K562 (cell line): ENCODE results near the gene SMIM13. TPM values are rescaled to one million over a fixed set of nuclear protein-coding genes. Genes with fewer than 3 reads are reported as not detected.

ENCODE experiments used
- ATAC-seq: fragments of 200-7000 bp; cut with Tn5 transposase; 3 replicates; pipeline ENCODE4 v1.9.1; 2020; ENCODE audit warnings: moderate library complexity
- BruUV-seq: library from RNA; stranded (reverse); fragments of 400-500 nt; replicated peaks from 2 replicates; lab custom pipeline; 2021; lab: Mats Ljungman, UMichigan
- CTCF ChIA-PET: fragments of 300-600 bp; formaldehyde crosslinking; extraction: SDS; loops from one replicate; lab custom pipeline; 2021; ENCODE audit warnings: low intra/inter-chr PET ratio; lab: Yijun Ruan, JAX
- POLR2A ChIA-PET: fragments of 300-600, 350-650 bp; sonication (Branson Sonifier 250); formaldehyde crosslinking; extraction: SDS; loops from one replicate; lab custom pipeline; 2021; ENCODE audit warnings: antibody characterized with exemption, inconsistent platforms; lab: Yijun Ruan, JAX
- DNase-seq, 4 experiments: peaks; one replicate each; pipeline versions ENCODE4 v3.0.0 to v3.0.0-alpha.2; 2011 to 2018; ENCODE audit warnings: low spot score in 3 of 4, mixed read lengths in 3 of 4; ENCODE audit errors: extremely low read depth in 1 of 4
- FAIRE-seq: peaks from 2 replicates; lab custom pipeline; 2011; peaks lifted over from hg19 to GRCh38; lab: Jason Lieb, UNC
- H2AFZ ChIP-seq: 2 replicates; pipeline ENCODE4 v1.6.0; 2011; ENCODE audit warnings: low read depth, low read length, control low read depth, inconsistent platforms
- H3K27ac ChIP-seq: fragments of 200-600 bp; 3 replicates; pipeline ENCODE4 v1.8.0; 2011; ENCODE audit warnings: low read depth, mild to moderate bottlenecking, control low read depth, inconsistent platforms, low read length, moderate library complexity, mixed read lengths; ENCODE audit errors: extremely low read depth
- H3K27me3 ChIP-seq, 2 experiments: fragments of 300-600 bp in 1 of 2; 2 replicates in 1 of 2; 3 replicates in 1 of 2; pipeline versions ENCODE4 v1.6.0 to v1.8.0; 2011; ENCODE audit warnings: inconsistent platforms in 2 of 2, low read length in 2 of 2, mild to moderate bottlenecking in 1 of 2, mixed read lengths in 1 of 2, moderate library complexity in 1 of 2; ENCODE audit not compliant: control insufficient read depth in 2 of 2, insufficient read depth in 2 of 2
- H3K36me3 ChIP-seq: fragments of 300-600 bp; 3 replicates; pipeline ENCODE4 v1.8.0; 2011; ENCODE audit warnings: mild to moderate bottlenecking, low read length, inconsistent platforms; ENCODE audit not compliant: control insufficient read depth, insufficient read depth
- H3K4me1 ChIP-seq, 2 experiments: fragments of 200-600 bp in 1 of 2; replicated peaks in 1 of 2; 2 replicates in 1 of 2; 3 replicates in 1 of 2; pipeline versions ENCODE4 v1.5.1 to v1.8.0; 2011; ENCODE audit warnings: inconsistent platforms in 2 of 2, low read length in 2 of 2, mild to moderate bottlenecking in 1 of 2, mixed read lengths in 1 of 2, moderate library complexity in 1 of 2; ENCODE audit not compliant: control insufficient read depth in 2 of 2, insufficient read depth in 2 of 2
- H3K4me2 ChIP-seq: 2 replicates; pipeline ENCODE4 v1.6.1; 2011; ENCODE audit warnings: low read length, control low read depth, inconsistent platforms, mixed read lengths; ENCODE audit not compliant: insufficient read depth
- H3K4me3 ChIP-seq: fragments of 200-600 bp; sonication (generic), shearing (Covaris generic); 2 replicates; pipeline ENCODE4 v1.5.1; 2016; ENCODE audit warnings: control low read depth, inconsistent platforms
- H3K79me2 ChIP-seq: fragments of 200-600 bp; 3 replicates; pipeline ENCODE4 v1.8.0; 2011; ENCODE audit warnings: low read length, inconsistent platforms; ENCODE audit not compliant: control insufficient read depth, insufficient read depth
- H3K9ac ChIP-seq, 2 experiments: 2 replicates each; pipeline versions ENCODE4 v1.6.0 to v1.6.1; 2011; ENCODE audit warnings: low read depth in 2 of 2, low read length in 2 of 2, control low read depth in 1 of 2, inconsistent platforms in 1 of 2, mild to moderate bottlenecking in 1 of 2, mixed read lengths in 1 of 2; ENCODE audit not compliant: insufficient read depth in 1 of 2
- H3K9me1 ChIP-seq: one replicate; pipeline ENCODE4 v1.6.0; 2011; ENCODE audit warnings: inconsistent platforms, mild to moderate bottlenecking, low read length, moderate library complexity; ENCODE audit not compliant: control insufficient read depth, insufficient read depth
- H3K9me3 ChIP-seq: replicated peaks from 2 replicates; pipeline ENCODE4 v1.5.1; 2011; ENCODE audit warnings: low read depth, low read length, inconsistent platforms; ENCODE audit not compliant: control insufficient read depth, insufficient read depth
- H4K20me1 ChIP-seq: replicated peaks from 2 replicates; pipeline ENCODE4 v1.6.1; 2011; ENCODE audit warnings: low read length, inconsistent platforms, mixed read lengths; ENCODE audit not compliant: control insufficient read depth, insufficient read depth
- ATF2 ChIP-seq: sonication (generic); formaldehyde crosslinking; IDR thresholded peaks from 2 replicates; pipeline ENCODE4 v1.8.1; 2022; ENCODE audit warnings: missing genetic modification reagents
- SIRT6 ChIP-seq: IDR thresholded peaks from one replicate; pipeline ENCODE4 v1.6.1; 2012; ENCODE audit warnings: low read depth, mild to moderate bottlenecking, control low read depth, inconsistent platforms, low read length, moderate library complexity
- WGBS: fragments of 100-300 bp; shearing (Covaris generic); methylation state at CpG from one replicate; pipeline ENCODE4 v1.1.6; 2016; ENCODE audit warnings: low coverage, mixed read lengths; ENCODE audit not compliant: insufficient coverage; ENCODE audit errors: missing lambda C conversion rate; 5-methylcytosine and 5-hydroxymethylcytosine counted together
- in situ Hi-C: fragments of 300-500 bp; cut with MboI; formaldehyde crosslinking; loops from 4 replicates; pipeline ENCODE4 v1.15.0; 2018; ENCODE audit warnings: inconsistent platforms, mixed read lengths
- intact Hi-C: fragments of 100-400 bp; cut with micrococcal nuclease; formaldehyde crosslinking; loops from 2 replicates; pipeline ENCODE4 v1.14.2; 2022
- polyA plus RNA-seq, 8 experiments: library from polyadenylated mRNA; depleted of rRNA in 4 of 8; stranded (reverse) in 5 of 8; unstranded in 3 of 8; fragments of >200 nt; fragmentation: Nextera tagmentation in 2 of 8; fragmentation: Illumina TruSeq in 1 of 8; extraction: Ambion mirVana in 2 of 8; extraction: Trizol in 1 of 8; gene quantifications; 2 replicates each; pipeline versions ENCODE4 v1.2.1 to v1.2.3, GENCODE V29; 2011 to 2014; ENCODE audit warnings: inconsistent platforms in 1 of 8, missing spikeins in 1 of 8
- total RNA-seq, 7 experiments: library from RNA; depleted of rRNA in 6 of 7; stranded (reverse); fragments of >200 nt in 6 of 7; fragmentation: Illumina TruSeq in 2 of 7; extraction: Trizol in 2 of 7; gene quantifications; 2 replicates each; pipeline versions ENCODE4 v1.2.1 to v1.2.3, GENCODE V29; 2011 to 2021; ENCODE audit warnings: low replicate concordance in 1 of 7

SMIM13 gene
- total and polyA plus RNA-seq, 9 of the 15 experiments (the other 6 are each of a cell fraction or from before 2014, with no cell fraction given), result 5.5 to 24.8 (median 11.7) TPM

- intact Hi-C loops, result no loop called here
- no peak overlapping the region for H3K9ac ChIP-seq
- WGBS, result 0% methylated on average over 1 of the region's 1 CpG
- H4K20me1 ChIP-seq, result no peaks in the 10 kb centered on the region
- no peaks in the 10 kb centered on the region for H3K9me3 ChIP-seq
- H3K79me2 ChIP-seq, result no peaks in the 10 kb centered on the region
- H3K9me1 ChIP-seq, result no peaks in the 10 kb centered on the region
- DNase-seq (no peak), FAIRE-seq (peak; percentile 6), ATAC-seq (no peak)
- CTCF ChIA-PET, result no interaction called here
- no peak overlapping the region for H3K4me2 ChIP-seq
- H3K27me3 ChIP-seq, result peaks cover 12 to 23% of the 10 kb centered on the region in 2 experiments
- H3K36me3 ChIP-seq, result no peaks in the 10 kb centered on the region
- in situ Hi-C loops, result no loop called here
- H3K4me3 ChIP-seq, result no peak overlapping the region
- H3K27ac ChIP-seq, result no peak overlapping the region
- TF ChIP-seq ATF2 (CRISPR knock-in tag), result no peak
- no peak for TF ChIP-seq SIRT6
- POLR2A ChIA-PET, result no interaction called here
- no TSS peak for BruUV-seq
- H3K4me1 ChIP-seq, result no peaks in the 10 kb centered on the region
- no peak overlapping the region for H2AFZ ChIP-seq
These were observed 66.6 kb downstream of the SMIM13 start for GRCh38 chr6:11160199-11160598.
